IMR-90 (cell line): ENCODE results near the gene PDLIM5. TPM values are rescaled to one million over a fixed set of nuclear protein-coding genes. Genes with fewer than 3 reads are reported as not detected.

ENCODE experiments used
- ATAC-seq: fragments of 200-7000 bp; cut with Tn5 transposase; 2 replicates; pipeline ENCODE4 v1.9.1; 2020; ENCODE audit warnings: low read depth, mild to moderate bottlenecking, moderate library complexity
- BruUV-seq: library from RNA; stranded (reverse); fragments of 400-500 nt; replicated peaks from 2 replicates; lab custom pipeline; 2021; lab: Mats Ljungman, UMichigan
- CTCF ChIA-PET: fragments of 300-600 bp; formaldehyde crosslinking; extraction: SDS; loops from one replicate; lab custom pipeline; 2021; ENCODE audit warnings: antibody characterized with exemption; lab: Yijun Ruan, JAX
- POLR2A ChIA-PET: fragments of 300-600 bp; sonication (Branson Sonifier 250); formaldehyde crosslinking; loops from one replicate; lab custom pipeline; 2022; ENCODE audit warnings: antibody characterized with exemption; ENCODE audit not compliant: unreplicated experiment; lab: Charles Lee
- DNase-seq: peaks from one replicate; pipeline ENCODE4 v3.0.0; 2013
- H2AFZ ChIP-seq: replicated peaks from 2 replicates; pipeline ENCODE3; 2013; ENCODE audit warnings: low read length, mild to moderate bottlenecking; ENCODE audit not compliant: poor library complexity
- H2AK5ac ChIP-seq: 2 replicates; pipeline ENCODE4 v1.6.1; 2013; ENCODE audit warnings: low read depth, low read length, inconsistent platforms
- H2AK9ac ChIP-seq: replicated peaks from 2 replicates; pipeline ENCODE3; 2013; ENCODE audit warnings: mild to moderate bottlenecking, low read depth, low read length, moderate library complexity; ENCODE audit not compliant: poor library complexity
- H2BK120ac ChIP-seq: 2 replicates; pipeline ENCODE4 v1.6.1; 2013; ENCODE audit warnings: low read depth, low read length, inconsistent platforms
- H2BK15ac ChIP-seq: 3 replicates; pipeline ENCODE4 v1.6.1; 2013; ENCODE audit warnings: low read depth, low read length, inconsistent platforms
- H2BK20ac ChIP-seq: 2 replicates; pipeline ENCODE4 v1.6.1; 2013; ENCODE audit warnings: low read depth, mild to moderate bottlenecking, inconsistent platforms, low read length, moderate library complexity
- H2BK5ac ChIP-seq: 2 replicates; pipeline ENCODE4 v1.6.1; 2013; ENCODE audit warnings: mild to moderate bottlenecking, low read depth, low read length, inconsistent platforms; ENCODE audit not compliant: poor library complexity, severe bottlenecking
- H3K14ac ChIP-seq: replicated peaks from 2 replicates; pipeline ENCODE4 v1.6.1; 2013; ENCODE audit warnings: low read depth, low read length, inconsistent platforms
- H3K18ac ChIP-seq: 2 replicates; pipeline ENCODE4 v1.6.1; 2013; ENCODE audit warnings: low read depth, low read length, control low read depth
- H3K23ac ChIP-seq: 2 replicates; pipeline ENCODE4 v1.6.1; 2013; ENCODE audit warnings: low read depth, low read length, inconsistent platforms
- H3K27ac ChIP-seq: 2 replicates; pipeline ENCODE4 v1.5.1; 2013; ENCODE audit warnings: mild to moderate bottlenecking, control low read depth, low read length; ENCODE audit not compliant: insufficient read depth
- H3K27me3 ChIP-seq: 2 replicates; pipeline ENCODE4 v1.6.1; 2013; ENCODE audit warnings: low read length; ENCODE audit not compliant: control insufficient read depth, insufficient read depth
- H3K36me3 ChIP-seq: 2 replicates; pipeline ENCODE4 v1.6.1; 2013; ENCODE audit warnings: low read length, mixed read lengths; ENCODE audit not compliant: control insufficient read depth, insufficient read depth
- H3K4ac ChIP-seq: 2 replicates; pipeline ENCODE4 v1.6.1; 2013; ENCODE audit warnings: low read depth, low read length, inconsistent platforms
- H3K4me1 ChIP-seq: 2 replicates; pipeline ENCODE4 v1.6.1; 2013; ENCODE audit warnings: low read length, mixed read lengths; ENCODE audit not compliant: control insufficient read depth, insufficient read depth
- H3K4me2 ChIP-seq: 2 replicates; pipeline ENCODE4 v1.6.1; 2013; ENCODE audit warnings: low read depth, mild to moderate bottlenecking, control low read depth, low read length, moderate library complexity
- H3K4me3 ChIP-seq: 2 replicates; pipeline ENCODE4 v1.5.1; 2013; ENCODE audit warnings: low read depth, mild to moderate bottlenecking, control low read depth, low read length, moderate library complexity; ENCODE audit not compliant: insufficient read depth
- H3K56ac ChIP-seq: 2 replicates; pipeline ENCODE4 v1.6.1; 2013; ENCODE audit warnings: low read length, inconsistent platforms; ENCODE audit not compliant: insufficient read depth; ENCODE audit errors: extremely low read depth
- H3K79me1 ChIP-seq, 2 experiments: 2 replicates each; pipeline ENCODE4 v1.6.1; 2013; ENCODE audit warnings: low read length in 2 of 2, inconsistent platforms in 1 of 2, low read depth in 1 of 2
- H3K9ac ChIP-seq: 2 replicates; pipeline ENCODE4 v1.6.1; 2013; ENCODE audit warnings: low read depth, low read length, control low read depth
- H3K9me1 ChIP-seq: 2 replicates; pipeline ENCODE4 v1.6.1; 2013; ENCODE audit warnings: low read length, inconsistent platforms; ENCODE audit not compliant: insufficient read depth
- H3K9me3 ChIP-seq: 2 replicates; pipeline ENCODE4 v1.6.1; 2013; ENCODE audit warnings: low read length; ENCODE audit not compliant: control insufficient read depth, insufficient read depth
- H4K20me1 ChIP-seq: 2 replicates; pipeline ENCODE4 v1.6.1; 2013; ENCODE audit warnings: low read length, inconsistent platforms; ENCODE audit not compliant: insufficient read depth
- H4K5ac ChIP-seq: 2 replicates; pipeline ENCODE4 v1.6.1; 2013; ENCODE audit warnings: mild to moderate bottlenecking, low read depth, low read length, control low read depth
- H4K8ac ChIP-seq, 2 experiments: 2 replicates each; pipeline ENCODE4 v1.6.1; 2013; ENCODE audit warnings: low read depth in 2 of 2, low read length in 2 of 2, control low read depth in 1 of 2, inconsistent platforms in 1 of 2
- H4K91ac ChIP-seq: 2 replicates; pipeline ENCODE4 v1.6.1; 2013; ENCODE audit warnings: low read depth, low read length, inconsistent platforms; ENCODE audit not compliant: insufficient read depth
- CEBPB ChIP-seq: IDR thresholded peaks from 2 replicates; pipeline ENCODE4 v1.6.1; 2012; ENCODE audit warnings: low read depth, low read length, improper control_type of control experiment
- FOS ChIP-seq: fragments of 150-350 bp; IDR thresholded peaks from 2 replicates; pipeline ENCODE4 v1.6.1; 2016; ENCODE audit warnings: low read depth, low read length
- MXI1 ChIP-seq: IDR thresholded peaks from 2 replicates; pipeline ENCODE4 v1.6.1; 2012; ENCODE audit warnings: low read depth, mild to moderate bottlenecking, low read length, moderate library complexity, borderline replicate concordance
- WGBS, 2 experiments: methylation state at CpG; one replicate each; pipeline versions ENCODE4 v1.1.5 to v1.1.7; 2013; ENCODE audit warnings: missing lambda C conversion rate in 2 of 2; ENCODE audit not compliant: insufficient read length in 1 of 2; ENCODE audit errors: extremely low coverage in 2 of 2; 5-methylcytosine and 5-hydroxymethylcytosine counted together
- dilution Hi-C: fragments of 300-500 bp; cut with HindIII; formaldehyde crosslinking; loops from one replicate; pipeline ENCODE4 v1.14.3; 2018; ENCODE audit warnings: low sequenced_read_pairs; ENCODE audit not compliant: unreplicated experiment
- in situ Hi-C: fragments of 300-500 bp; cut with MboI; formaldehyde crosslinking; loops from 3 replicates; pipeline ENCODE4 v1.14.3; 2019; ENCODE audit warnings: low sequenced_read_pairs, inconsistent platforms, mixed read lengths
- intact Hi-C: fragments of 100-400 bp; cut with micrococcal nuclease; formaldehyde crosslinking; loops from 2 replicates; pipeline ENCODE4 v1.10.0; 2022
- polyA plus RNA-seq, 3 experiments: library from polyadenylated mRNA; depleted of rRNA; stranded (reverse); fragments of >200 nt; gene quantifications; 2 replicates each; pipeline ENCODE4 v1.2.3, GENCODE V29; 2012; ENCODE audit warnings: low replicate concordance in 1 of 3
- total RNA-seq: library from RNA; depleted of rRNA; stranded (reverse); fragments of >200 nt; gene quantifications from 2 replicates; pipeline ENCODE4 v1.2.3, GENCODE V29; 2012

Gene PDLIM5
- total and polyA plus RNA-seq, 2 of the 4 experiments (the other 2 are of a cell fraction) = 96.5 to 188 TPM

- Histone ChIP-seq H4K20me1 (0 out of 2 replicates have a peak, but pooled peaks cover 3% of the 10 kb centered on the region), H2BK15ac (no peak overlapping the region), H4K91ac (no peak overlapping the region), H3K27me3 (no peaks in the 10 kb centered on the region), H2BK20ac (no peak overlapping the region), H2AFZ (no peak overlapping the region), H3K9me1 (peaks cover 11% of the 10 kb centered on the region; the same call in 1 of the 2 replicates), H2AK9ac (no peak overlapping the region), H3K23ac (no peak overlapping the region), H3K4me3 (no peak overlapping the region), H3K27ac (no peak overlapping the region), H2BK120ac (no peak overlapping the region), H3K4ac (no peak overlapping the region), H2BK5ac (no peak overlapping the region), H3K4me1 (peaks cover 3% of the 10 kb centered on the region; the same call in 1 of the 2 replicates), H3K4me2 (no peak overlapping the region), H4K8ac (no peak overlapping the region), H3K36me3 (peaks cover under 1% of the 10 kb centered on the region; the same call in 1 of the 2 replicates), H3K56ac (no peak overlapping the region), H3K9me3 (no peaks in the 10 kb centered on the region), H3K9ac (no peak overlapping the region), H4K5ac (no peak overlapping the region), H2AK5ac (no peak overlapping the region), H3K14ac (no peak overlapping the region), H3K79me1 (peaks cover 28 to 43% of the 10 kb centered on the region in 2 experiments), H3K18ac (no peak overlapping the region)
- BruUV-seq = no TSS peak
- in situ Hi-C loops = no loop called here
- DNase-seq (peak; percentile 53), ATAC-seq (no peak)
- dilution Hi-C loops = loop anchor here (25.0 kb wide), 1 partner anchor 477 kb away; no protein-coding TSS in a partner anchor
- CTCF ChIA-PET = interaction anchor here (0.6 to 0.7 kb wide), 2 partner anchors 132 to 480 kb away, joined by 3 read pairs; no protein-coding TSS in a partner anchor
- POLR2A ChIA-PET = interaction anchor here (0.7 kb wide), 1 partner anchor 173 kb away, joined by 3 read pairs; no protein-coding TSS in a partner anchor
- intact Hi-C loops = no loop called here
- TF ChIP-seq CEBPB (peak; percentile 87), FOS (no peak), MXI1 (no peak)
- WGBS, 2 experiments = no CpG with 5 or more reads among the region's 2 CpGs
These were observed 183.4 kb downstream of the PDLIM5 start for GRCh38 chr4:94635177-94635576.
